Measurements from ENCODE around the gene KCNJ6.
"Not testable (repeated sequence)": the region's sequence is repeated elsewhere in the genome, so short reads cannot be mapped to it uniquely, and the experiment has no call there.

Gene KCNJ6

GRCh38 chr21:37614351-37614875, 301.8 kb downstream of the KCNJ6 start:
- DNase-seq (ENCODE audit: low read depth, low spot score), result no peak

DNA sequence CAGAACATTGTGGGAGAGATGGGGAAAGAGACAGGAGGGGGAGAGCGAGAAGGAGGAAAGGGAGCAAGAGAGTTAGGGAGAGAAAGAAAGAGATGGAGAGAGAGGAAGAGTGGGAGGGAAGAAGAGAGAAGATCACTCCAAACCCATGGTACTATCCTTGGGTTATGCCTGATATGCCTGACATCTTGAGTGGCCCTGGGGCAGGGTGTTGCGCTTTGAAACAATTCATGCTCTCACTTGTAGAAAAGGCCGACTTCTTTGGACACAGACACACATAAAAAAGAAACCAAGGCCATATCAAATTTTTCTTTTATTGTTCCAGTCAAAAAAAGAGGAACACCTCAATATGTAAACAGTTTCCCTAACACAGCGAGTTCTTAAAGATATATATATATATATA, 309.2 kb downstream of the KCNJ6 start:
- DNase-seq (ENCODE audit: low read depth, low spot score), result no peak

GRCh38 chr21:37606549-37606948, 309.7 kb downstream of the KCNJ6 start:
- no peak for DNase-seq (ENCODE audit: low read depth, low spot score)

DNA sequence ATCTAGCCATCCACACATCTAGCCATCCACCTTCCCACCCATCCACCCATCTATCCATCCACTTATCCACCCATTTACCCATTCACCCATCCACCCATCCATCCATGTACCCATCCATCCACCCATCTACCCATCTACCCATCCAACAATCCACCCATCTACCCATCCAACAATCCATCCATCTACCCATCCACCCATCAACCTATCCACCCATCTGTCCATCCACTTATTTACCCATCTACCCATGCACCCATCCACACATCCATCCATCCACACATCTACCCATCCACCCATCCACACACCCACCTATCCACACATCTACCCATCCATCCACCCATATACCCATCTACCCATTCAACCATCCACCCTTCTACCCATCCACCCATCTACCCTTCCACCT, 311.3 kb downstream of the KCNJ6 start:
- DNase-seq (ENCODE audit: low read depth, low spot score), result no peak

- DNase-seq (ENCODE audit: low read depth, low spot score), result no peak
Observed at GRCh38 chr21:37603129-37603528, 313.1 kb downstream of the KCNJ6 start.

DNA sequence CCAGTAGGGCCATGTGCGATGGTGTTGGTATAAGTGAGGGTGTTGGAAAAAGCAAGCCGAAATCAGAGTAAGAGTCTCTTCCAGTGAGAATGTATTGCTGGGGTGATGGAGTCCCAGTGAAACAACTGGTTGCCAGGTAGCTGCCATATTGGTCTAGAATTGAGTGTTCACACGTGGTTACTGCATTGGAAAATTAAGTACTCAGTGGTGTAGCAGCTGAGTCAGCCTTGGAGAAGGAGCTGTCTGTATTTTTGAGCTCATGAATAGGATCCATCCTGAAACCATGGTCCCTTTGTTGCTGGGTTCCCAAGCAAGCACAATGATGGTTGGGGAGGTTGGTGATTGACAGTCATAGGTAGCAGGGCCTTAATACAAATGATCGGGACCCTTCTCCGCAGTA, 314.3 kb downstream of the KCNJ6 start:
- DNase-seq (ENCODE audit: low read depth, low spot score), result no peak

GRCh38 chr21:37601027-37601426, 315.2 kb downstream of the KCNJ6 start:
- no peak for DNase-seq (ENCODE audit: low read depth, low spot score)

DNA sequence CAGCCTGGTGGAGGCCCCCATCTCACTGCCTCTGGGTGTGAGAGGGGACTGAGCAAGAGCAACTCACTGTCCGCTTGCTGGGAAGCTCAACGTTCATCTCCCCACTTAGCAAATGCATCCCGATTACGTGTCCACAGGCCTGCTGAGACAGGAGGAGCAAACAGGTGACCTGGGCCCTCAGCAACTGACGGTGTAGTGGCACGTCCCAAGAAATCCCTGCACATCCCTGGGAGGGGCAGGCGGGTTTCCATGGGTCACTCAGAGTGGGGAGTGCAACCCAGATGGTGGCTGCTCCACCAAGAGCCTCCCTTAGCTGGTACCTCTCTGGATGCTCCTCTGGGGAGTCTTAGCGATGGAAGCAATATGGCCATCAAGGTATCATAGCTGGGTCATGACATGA, 320.3 kb downstream of the KCNJ6 start:
- no peak for DNase-seq (ENCODE audit: low read depth, low spot score)

GRCh38 chr21:37594472-37594951, 321.7 kb downstream of the KCNJ6 start:
- no peak for DNase-seq (ENCODE audit: low read depth, low spot score)

- no peak for DNase-seq (ENCODE audit: low read depth, low spot score)
Observed at GRCh38 chr21:37593740-37594471, 322.4 kb downstream of the KCNJ6 start.

DNA sequence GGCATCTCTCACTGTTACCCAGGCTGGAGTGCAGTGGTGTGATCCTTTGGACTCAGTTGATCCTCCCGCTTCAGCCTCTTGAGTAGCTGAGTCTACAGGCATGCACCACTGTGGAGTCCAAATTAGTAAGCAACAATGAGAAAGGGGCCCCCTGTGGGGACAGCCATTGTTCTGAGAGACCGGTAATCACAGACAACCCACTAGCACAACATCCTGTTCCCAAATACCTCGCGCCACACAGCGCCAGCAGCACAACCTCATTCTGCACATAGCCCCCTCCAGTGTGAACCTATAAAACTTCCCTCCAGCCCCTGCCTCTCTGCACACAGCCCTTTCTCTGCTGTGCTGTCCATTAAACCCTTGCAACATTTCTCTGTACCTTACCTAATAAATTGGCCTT, 323.2 kb downstream of the KCNJ6 start:
- no peak for DNase-seq (ENCODE audit: low read depth, low spot score)

- DNase-seq (ENCODE audit: low read depth, low spot score), result no peak
Observed at GRCh38 chr21:37592496-37592895, 323.8 kb downstream of the KCNJ6 start.

DNA sequence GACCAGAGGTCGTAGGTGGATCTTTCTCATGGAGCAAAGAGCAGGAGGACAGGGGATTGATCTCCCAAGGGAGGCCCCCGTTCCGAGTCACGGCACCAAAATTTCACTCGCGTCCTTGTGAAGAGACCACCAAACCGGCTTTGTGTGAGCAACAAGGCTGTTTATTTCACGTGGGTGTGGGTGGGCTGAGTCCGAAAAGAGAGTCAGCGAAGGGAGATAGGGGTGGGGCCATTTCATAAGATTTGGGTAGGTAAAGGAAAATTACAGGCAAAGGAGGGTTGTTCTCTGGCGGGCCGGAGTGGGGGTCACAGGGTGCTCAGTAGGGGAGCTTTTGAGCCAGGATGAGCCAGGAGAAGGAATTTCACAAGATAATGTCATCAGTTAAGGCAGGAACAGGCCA, 324.3 kb downstream of the KCNJ6 start:
- not testable (repeated sequence) for DNase-seq (ENCODE audit: low read depth, low spot score)

- not testable (repeated sequence) for DNase-seq (ENCODE audit: low read depth, low spot score)
Observed at GRCh38 chr21:37590836-37591235, 325.4 kb downstream of the KCNJ6 start.

DNA sequence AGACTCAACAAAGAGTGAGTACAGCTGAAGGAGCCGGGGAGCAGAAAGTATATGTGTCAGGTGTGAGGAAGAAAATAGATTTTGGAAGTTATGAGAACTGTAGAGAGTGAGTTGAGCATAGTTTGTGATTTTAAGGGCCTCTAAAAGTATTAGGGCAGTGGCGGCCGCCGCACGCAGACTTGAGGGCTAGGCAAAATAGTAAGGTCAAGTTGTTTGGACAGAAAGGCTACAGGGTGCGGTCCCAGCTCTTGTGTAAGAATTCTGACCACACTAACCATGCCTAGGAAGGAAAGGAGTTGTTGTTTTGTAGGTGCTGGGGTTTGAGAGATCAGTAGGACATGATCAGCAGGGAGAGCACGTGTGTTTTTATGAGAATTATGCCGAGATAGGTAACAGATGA, 327.6 kb downstream of the KCNJ6 start:
- DNase-seq (ENCODE audit: low read depth, low spot score), result not testable (repeated sequence)

DNA sequence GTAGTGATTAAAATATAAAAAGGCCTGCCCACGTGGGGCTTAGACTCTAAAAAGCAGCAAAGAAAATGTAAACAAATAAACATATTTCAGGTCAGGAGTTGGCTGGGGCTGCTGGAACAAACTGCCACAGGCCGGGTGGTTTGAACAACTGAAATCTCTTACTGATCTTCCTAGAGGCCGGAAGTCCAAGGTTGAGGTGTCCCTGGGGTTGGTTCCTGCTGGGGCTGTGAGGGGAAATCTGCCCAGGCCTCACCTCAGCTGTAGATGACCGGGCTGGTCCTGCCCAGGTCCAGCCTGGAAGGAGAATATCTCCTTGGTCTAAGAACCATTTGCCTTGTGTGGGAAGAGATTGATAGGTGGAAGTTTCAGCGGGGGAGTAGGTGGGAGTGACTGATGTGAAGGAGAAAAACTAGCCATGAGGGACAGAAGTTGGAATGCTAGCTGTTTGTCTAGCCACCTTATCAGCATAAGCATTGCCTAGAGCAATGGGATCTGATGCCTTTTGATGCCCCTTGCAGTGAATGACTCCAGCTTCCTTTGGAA, 328.6 kb downstream of the KCNJ6 start:
- DNase-seq (ENCODE audit: low read depth, low spot score), result no peak

GRCh38 chr21:37587203-37587602, 329.1 kb downstream of the KCNJ6 start:
- DNase-seq (ENCODE audit: low read depth, low spot score), result no peak

DNA sequence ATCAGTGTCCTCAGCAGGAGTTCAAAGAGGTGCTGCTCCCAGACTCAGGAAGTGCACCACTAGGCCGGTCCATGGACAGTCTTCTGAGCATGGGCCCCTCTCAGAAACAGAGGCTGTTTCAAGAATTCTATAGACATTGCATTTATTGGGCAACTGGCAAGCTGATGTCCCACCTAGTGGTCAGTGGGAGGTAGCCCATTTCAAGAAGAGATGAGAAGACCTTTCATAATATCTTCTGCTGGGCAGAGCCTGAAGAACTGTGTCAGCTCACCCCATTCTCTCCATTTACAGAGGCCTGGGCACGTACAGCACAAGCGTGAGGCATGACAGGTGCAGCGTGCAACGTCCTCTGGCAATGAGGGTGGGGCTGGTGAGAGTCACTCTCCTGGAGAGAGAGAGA, 333.7 kb downstream of the KCNJ6 start:
- DNase-seq (ENCODE audit: low read depth, low spot score), result peak; percentile 70

GRCh38 chr21:37580666-37581065, 335.6 kb downstream of the KCNJ6 start:
- no peak for DNase-seq (ENCODE audit: low read depth, low spot score)

- DNase-seq (ENCODE audit: low read depth, low spot score), result no peak
Observed at GRCh38 chr21:37579356-37579755, 336.9 kb downstream of the KCNJ6 start.

DNA sequence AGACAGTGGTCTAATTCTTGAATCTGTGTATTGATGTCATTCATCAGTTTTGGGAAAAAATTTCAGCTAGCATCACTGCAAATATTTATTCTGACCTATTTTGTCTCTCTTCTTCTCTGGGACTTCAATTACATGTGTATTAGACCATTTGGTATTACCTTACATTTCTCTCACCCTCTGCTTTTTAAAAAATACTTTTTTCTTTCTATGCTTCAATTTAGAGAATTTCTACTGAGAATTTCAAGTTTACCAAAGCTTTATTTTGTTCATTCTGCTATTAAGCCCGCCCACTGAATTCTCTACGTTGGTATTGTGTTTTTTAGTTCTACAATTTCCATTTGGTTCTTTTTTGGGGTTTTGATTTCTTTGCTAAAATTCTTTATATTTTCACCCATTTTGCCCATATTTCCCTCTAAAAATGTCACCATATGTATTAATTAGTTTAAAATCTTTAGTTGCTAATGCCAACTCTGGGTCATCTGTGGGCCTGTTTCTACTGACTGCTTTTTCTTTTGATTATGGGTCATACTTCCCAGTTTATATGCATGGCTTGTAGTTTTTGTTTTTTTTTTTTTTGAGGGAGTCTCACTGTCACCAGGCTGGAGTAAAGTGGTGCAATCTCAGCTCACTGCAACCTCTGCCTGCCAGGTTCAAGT, 337.7 kb downstream of the KCNJ6 start:
- no peak for DNase-seq (ENCODE audit: low read depth, low spot score)

DNA sequence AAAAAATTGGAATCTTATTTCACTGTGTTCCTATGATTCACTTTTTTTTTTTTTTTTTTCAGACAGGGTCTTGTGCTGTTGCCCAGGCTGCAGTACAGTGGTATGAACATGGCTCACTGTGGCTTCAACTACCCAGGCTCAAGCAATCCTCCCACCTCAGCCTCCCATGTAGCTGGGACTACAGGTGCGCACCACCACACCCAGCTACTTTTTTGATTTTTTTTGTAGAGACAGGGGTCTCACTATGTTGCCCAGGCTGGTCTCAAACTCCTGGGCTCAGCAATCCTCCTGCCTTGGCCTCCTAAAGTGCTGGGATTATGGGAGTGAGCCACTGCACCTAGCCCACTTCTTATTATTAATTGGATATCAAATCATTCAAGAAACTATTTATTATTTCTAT, 339.3 kb downstream of the KCNJ6 start:
- DNase-seq (ENCODE audit: low read depth, low spot score), result not testable (repeated sequence)

GRCh38 chr21:37575580-37575979, 340.7 kb downstream of the KCNJ6 start:
- no peak for DNase-seq (ENCODE audit: low read depth, low spot score)
